ENCODE results near the gene DUSP7. TPM values are rescaled to one million over a fixed set of nuclear protein-coding genes. Genes with fewer than 3 reads are reported as not detected.

Gene DUSP7
- total RNA-seq, 5 donors from 2014 or later (not counting 1 experiment from before 2014, with no cell fraction given), result 11.3 to 41.3 (median 39.0) TPM

DNA sequence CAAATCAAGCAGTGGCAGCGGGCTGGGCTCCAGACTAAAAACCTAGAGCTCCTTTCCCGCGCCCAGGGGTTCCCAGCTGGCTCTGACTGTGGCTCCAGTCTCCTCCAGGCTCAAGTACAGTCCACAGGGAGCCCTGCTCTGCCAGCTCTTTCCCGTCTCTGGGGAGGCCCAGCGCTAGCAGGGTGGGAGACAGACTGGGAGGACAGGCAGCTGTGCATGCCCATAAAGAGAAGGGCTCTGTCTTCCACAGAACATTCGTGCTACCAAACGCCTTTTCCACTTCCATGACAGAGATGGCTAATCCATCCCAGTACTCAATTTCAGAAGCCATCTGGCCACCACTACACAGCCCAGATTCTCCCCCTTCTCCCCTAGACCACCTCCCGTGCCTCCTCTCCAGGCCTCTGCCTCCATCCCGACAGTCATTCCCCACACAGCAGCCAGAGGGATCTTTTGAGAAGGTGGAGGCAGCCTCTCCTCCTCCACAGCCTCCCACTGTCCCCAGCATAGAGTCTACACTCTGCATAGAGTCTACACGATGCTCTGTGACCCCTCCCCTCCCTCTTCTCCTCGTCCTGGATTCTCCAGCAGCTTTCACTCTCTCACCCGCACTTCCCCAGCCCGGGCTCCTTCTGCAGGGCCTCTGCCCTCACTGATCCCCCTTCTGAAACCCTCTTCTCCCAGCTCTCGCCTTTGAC lies 6.8 kb upstream of the DUSP7 start:
- H3K27ac Mint-ChIP-seq, result no peak overlapping the region
- ChIA-PET CTCF (no interaction called here), POLR2A (no interaction called here)

GRCh38 chr3:52062505-52062904 lies 6.1 kb upstream of the DUSP7 start:
- no peaks in the 10 kb centered on the region for H3K36me3 Mint-ChIP-seq
- 29% methylated on average over 1 of the region's 5 CpGs for WGBS (ENCODE audit: insufficient coverage)
- DNase-seq, result peak in 1 of 35 experiments; percentile 15
- no peaks in the 10 kb centered on the region for H3K9me3 ChIP-seq
- no peaks in the 10 kb centered on the region for H3K9me3 Mint-ChIP-seq
- peaks cover 0 to 8% of the 10 kb centered on the region in 2 experiments for H3K27me3 ChIP-seq (replicated peaks in 1 of 2; ENCODE audit: control insufficient read depth in 2 of 2, extremely low read depth in 1 of 2, insufficient read depth in 2 of 2, low read length in 1 of 2)
- no peaks in the 10 kb centered on the region for H3K36me3 ChIP-seq (ENCODE audit: control insufficient read depth in 2 of 2, extremely low read depth in 1 of 2, insufficient read depth in 1 of 2, low read length in 1 of 2)
- H3K4me3 Mint-ChIP-seq, result no peak overlapping the region
- H3K4me1 ChIP-seq (ENCODE audit: control insufficient read depth in 1 of 2, extremely low read depth in 1 of 2, insufficient read depth in 2 of 2, low read length in 2 of 2), result peaks cover 0 to 9% of the 10 kb centered on the region in 2 experiments
- H3K27ac Mint-ChIP-seq, result no peak overlapping the region
- no peaks in the 10 kb centered on the region for H3K27me3 Mint-ChIP-seq
- no peak overlapping the region for H3K4me3 ChIP-seq (ENCODE audit: control insufficient read depth in 1 of 2, extremely low read depth in 1 of 2, low read length in 1 of 2)
- CTCF ChIA-PET, result no interaction called here
- POLR2A ChIA-PET, result no interaction called here
- ATAC-seq (replicated peaks in 1 of 4), result no peak
- H3K4me1 Mint-ChIP-seq, result peaks cover 0 to 6% (median 4%) of the 10 kb centered on the region in 3 donors
- no peak overlapping the region for H3K27ac ChIP-seq (ENCODE audit: low read length)

More for the DNA sequence above, 6.8 kb upstream of the DUSP7 start:
- Histone ChIP-seq H3K4me3 (ENCODE audit: control insufficient read depth in 1 of 2, extremely low read depth in 1 of 2, low read length in 1 of 2) (no peak overlapping the region), H3K4me1 (ENCODE audit: control insufficient read depth in 1 of 2, extremely low read depth in 1 of 2, insufficient read depth in 2 of 2, low read length in 2 of 2) (peaks cover 0 to 2% of the 10 kb centered on the region in 2 experiments), H3K9me3 (no peaks in the 10 kb centered on the region), H3K27me3 (replicated peaks in 1 of 2; ENCODE audit: control insufficient read depth in 2 of 2, extremely low read depth in 1 of 2, insufficient read depth in 2 of 2, low read length in 1 of 2) (peaks cover 0 to 8% of the 10 kb centered on the region in 2 experiments), H3K27ac (ENCODE audit: low read length) (no peak overlapping the region), H3K36me3 (ENCODE audit: control insufficient read depth in 2 of 2, extremely low read depth in 1 of 2, insufficient read depth in 1 of 2, low read length in 1 of 2) (no peaks in the 10 kb centered on the region)
- Mint-ChIP-seq H3K27me3 (no peaks in the 10 kb centered on the region), H3K9me3 (no peaks in the 10 kb centered on the region), H3K36me3 (no peaks in the 10 kb centered on the region), H3K4me1 (no peaks in the 10 kb centered on the region), H3K4me3 (no peak overlapping the region)
- no peak for DNase-seq
- WGBS (ENCODE audit: insufficient coverage), result 84% methylated on average over 11 of the region's 14 CpGs
- ATAC-seq (replicated peaks in 1 of 4), result no peak

DNA sequence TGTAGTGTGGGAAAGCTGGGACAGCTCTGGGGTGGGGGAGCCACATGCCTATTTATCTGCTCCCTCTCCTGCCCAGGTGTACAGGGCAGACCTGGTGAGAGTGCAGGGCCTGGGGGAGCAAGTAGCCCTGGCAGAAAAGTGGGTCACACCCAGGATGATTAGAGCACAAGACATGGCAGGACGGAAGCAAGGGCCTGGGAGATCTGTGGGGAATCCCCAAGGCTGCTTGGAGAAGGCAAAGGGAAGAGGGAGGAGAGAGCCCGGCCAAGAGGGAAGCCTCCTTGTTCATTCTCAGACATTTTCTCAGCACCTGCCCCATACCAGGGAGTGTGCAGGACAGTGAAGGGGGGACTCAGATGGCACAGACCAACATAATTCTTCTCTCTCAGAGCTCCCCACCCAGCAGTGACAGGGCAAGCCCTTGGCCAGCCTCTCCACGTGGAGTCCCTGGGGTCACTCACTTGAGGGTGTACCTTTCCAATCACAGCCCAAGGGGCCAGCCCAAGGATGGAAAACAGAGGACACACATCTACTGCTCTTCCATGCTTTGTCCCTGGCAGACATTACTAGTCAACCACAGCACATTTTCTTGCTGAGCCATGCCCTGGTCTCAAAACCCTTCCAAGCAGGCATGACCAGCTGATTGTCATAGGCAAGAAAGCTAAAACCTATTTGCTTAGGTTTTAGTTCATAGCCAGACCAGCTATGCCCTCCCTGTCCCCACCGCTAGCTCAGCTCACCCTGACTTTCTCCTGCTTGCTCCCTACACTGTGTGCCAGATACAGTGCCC lies 4.9 kb upstream of the DUSP7 start:
- CTCF ChIA-PET, result no interaction called here
- Mint-ChIP-seq H3K4me1 (peaks cover 5 to 9% (median 7%) of the 10 kb centered on the region in 3 donors), H3K9me3 (no peaks in the 10 kb centered on the region), H3K36me3 (no peaks in the 10 kb centered on the region), H3K27me3 (no peaks in the 10 kb centered on the region), H3K27ac (no peak overlapping the region), H3K4me3 (no peak overlapping the region)
- no peaks in the 10 kb centered on the region for H3K36me3 ChIP-seq (ENCODE audit: control insufficient read depth in 2 of 2, extremely low read depth in 1 of 2, insufficient read depth in 1 of 2, low read length in 1 of 2)
- H3K27me3 ChIP-seq (replicated peaks in 1 of 2; ENCODE audit: control insufficient read depth in 2 of 2, extremely low read depth in 1 of 2, insufficient read depth in 2 of 2, low read length in 1 of 2), result peaks cover 0 to 8% of the 10 kb centered on the region in 2 experiments
- 93% methylated on average over 2 of the region's 4 CpGs for WGBS (ENCODE audit: insufficient coverage)
- no peak for ATAC-seq (replicated peaks in 1 of 4)
- no peak overlapping the region for H3K27ac ChIP-seq (ENCODE audit: low read length)
- no peak for DNase-seq
- H3K9me3 ChIP-seq, result no peaks in the 10 kb centered on the region
- H3K4me3 ChIP-seq (ENCODE audit: control insufficient read depth in 1 of 2, extremely low read depth in 1 of 2, low read length in 1 of 2), result no peak overlapping the region
- H3K4me1 ChIP-seq (ENCODE audit: control insufficient read depth in 1 of 2, extremely low read depth in 1 of 2, insufficient read depth in 2 of 2, low read length in 2 of 2), result peaks cover 0 to 16% of the 10 kb centered on the region in 2 experiments
- POLR2A ChIA-PET, result no interaction called here

GRCh38 chr3:52059781-52060180 lies 3.4 kb upstream of the DUSP7 start:
- POLR2A ChIA-PET, result no interaction called here
- WGBS (ENCODE audit: insufficient coverage), result 85% methylated on average over 4 of the region's 7 CpGs
- no peak overlapping the region for H3K4me3 Mint-ChIP-seq
- CTCF ChIA-PET, result interaction anchor here (0.5 to 1.0 kb wide), 2 partner anchors 117 to 160 kb away, joined by 3 to 5 read pairs; partner anchors contain the start of gene PARP3 (in 1 of the 2)
- Histone ChIP-seq H3K4me1 (ENCODE audit: control insufficient read depth in 1 of 2, extremely low read depth in 1 of 2, insufficient read depth in 2 of 2, low read length in 2 of 2) (peaks cover 0 to 23% of the 10 kb centered on the region in 2 experiments), H3K27me3 (replicated peaks in 1 of 2; ENCODE audit: control insufficient read depth in 2 of 2, extremely low read depth in 1 of 2, insufficient read depth in 2 of 2, low read length in 1 of 2) (peaks cover 0 to 6% of the 10 kb centered on the region in 2 experiments), H3K36me3 (ENCODE audit: control insufficient read depth in 2 of 2, extremely low read depth in 1 of 2, insufficient read depth in 1 of 2, low read length in 1 of 2) (no peaks in the 10 kb centered on the region), H3K27ac (ENCODE audit: low read length) (no peak overlapping the region), H3K9me3 (no peaks in the 10 kb centered on the region), H3K4me3 (ENCODE audit: control insufficient read depth in 1 of 2, extremely low read depth in 1 of 2, low read length in 1 of 2) (no peak overlapping the region)
- H3K4me1 Mint-ChIP-seq, result peaks cover 5 to 9% (median 7%) of the 10 kb centered on the region in 3 donors
- no peaks in the 10 kb centered on the region for H3K36me3 Mint-ChIP-seq
- ATAC-seq (replicated peaks in 1 of 4) (no peak), DNase-seq (no peak)
- H3K9me3 Mint-ChIP-seq, result no peaks in the 10 kb centered on the region
- H3K27me3 Mint-ChIP-seq, result no peaks in the 10 kb centered on the region
- H3K27ac Mint-ChIP-seq, result no peak overlapping the region

DNA sequence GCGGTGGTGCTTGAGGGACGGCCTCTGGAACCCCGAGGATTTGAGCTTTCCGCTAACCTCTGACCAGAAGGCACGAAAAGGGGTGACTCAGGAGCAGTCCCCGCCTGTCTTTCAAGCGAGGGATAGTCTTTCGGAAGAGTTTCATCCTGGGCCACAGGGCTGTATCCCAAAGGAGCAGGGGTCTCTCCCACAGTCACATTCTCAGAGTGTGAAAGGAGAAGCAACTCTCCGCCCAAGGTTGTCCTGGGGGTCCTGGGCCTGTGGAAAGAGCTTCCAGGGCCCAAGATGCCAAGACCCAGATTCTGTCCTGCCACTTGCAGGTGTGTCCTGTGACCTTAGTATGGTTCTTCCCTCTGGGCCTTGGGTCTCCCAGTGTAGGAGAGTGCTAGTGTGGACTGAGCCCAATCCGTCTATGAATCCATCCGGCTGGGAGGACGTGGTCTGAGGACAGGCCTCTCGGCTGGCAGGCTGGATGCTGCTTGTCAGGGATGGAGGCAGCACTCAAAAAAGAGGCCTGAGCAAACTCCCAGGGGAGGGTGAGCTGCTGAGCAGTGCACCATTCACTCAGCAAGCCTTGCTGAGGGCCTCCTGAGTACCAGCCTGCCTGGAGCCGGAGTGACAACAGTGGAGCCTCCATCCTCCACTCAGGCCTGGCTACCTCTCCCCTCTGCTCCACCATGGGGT lies 1.6 kb upstream of the DUSP7 start:
- Mint-ChIP-seq H3K4me1 (peaks cover 23 to 27% (median 24%) of the 10 kb centered on the region in 3 donors), H3K9me3 (no peaks in the 10 kb centered on the region), H3K36me3 (peaks cover 5% of the 10 kb centered on the region), H3K27me3 (no peaks in the 10 kb centered on the region), H3K4me3 (peak overlapping the region; percentile 54 to 96 (median 87)), H3K27ac (peak overlapping the region; percentile 69 to 82)
- DNase-seq (peak in 1 of 35 experiments; percentile 16), ATAC-seq (replicated peaks in 1 of 4) (no peak)
- H3K9me3 ChIP-seq, result no peaks in the 10 kb centered on the region
- H3K4me3 ChIP-seq (ENCODE audit: control insufficient read depth in 1 of 2, extremely low read depth in 1 of 2, low read length in 1 of 2), result peak overlapping the region; percentile 25 to 39
- peaks cover 8 to 41% of the 10 kb centered on the region in 2 experiments for H3K4me1 ChIP-seq (ENCODE audit: control insufficient read depth in 1 of 2, extremely low read depth in 1 of 2, insufficient read depth in 2 of 2, low read length in 2 of 2)
- H3K27me3 ChIP-seq (replicated peaks in 1 of 2; ENCODE audit: control insufficient read depth in 2 of 2, extremely low read depth in 1 of 2, insufficient read depth in 2 of 2, low read length in 1 of 2), result peaks cover 0 to 4% of the 10 kb centered on the region in 2 experiments
- ChIA-PET POLR2A (no interaction called here), CTCF (interaction anchor here in 1 of 2 donors (2.0 kb wide), 1 partner anchor 116 kb away, joined by 7 read pairs; the partner anchor contains the start of gene RRP9)
- H3K27ac ChIP-seq (ENCODE audit: low read length), result peak overlapping the region; percentile 77
- H3K36me3 ChIP-seq (ENCODE audit: control insufficient read depth in 2 of 2, extremely low read depth in 1 of 2, insufficient read depth in 1 of 2, low read length in 1 of 2), result peaks cover 0 to 8% of the 10 kb centered on the region in 2 donors
- WGBS (ENCODE audit: insufficient coverage), result 81% methylated on average over 13 of the region's 14 CpGs

All from T-cell (primary cell).